H1 (cell line): Measurements from ENCODE around the gene CAVIN1. TPM values are rescaled to one million over a fixed set of nuclear protein-coding genes. Genes with fewer than 3 reads are reported as not detected.

Experiments
- CTCF ChIA-PET: fragments of 300-600 bp; sonication (Branson Sonifier 250); formaldehyde crosslinking; loops from one replicate; lab custom pipeline; 2021; ENCODE audit not compliant: partially characterized antibody; lab: Charles Lee
- POLR2A ChIA-PET: fragments of 300-600 bp; sonication (Branson Sonifier 250); formaldehyde crosslinking; loops from one replicate; lab custom pipeline; 2021; ENCODE audit warnings: inconsistent platforms; ENCODE audit not compliant: partially characterized antibody; lab: Charles Lee
- DNase-seq, 2 experiments: peaks; one replicate each; pipeline versions ENCODE4 v3.0.0 to v3.0.0-alpha.2; 2010 to 2022; ENCODE audit warnings: low spot score in 2 of 2, low read depth in 1 of 2, mixed read lengths in 1 of 2
- FAIRE-seq: peaks from 2 replicates; lab custom pipeline; 2011; peaks lifted over from hg19 to GRCh38; lab: Jason Lieb, UNC
- H2AFZ ChIP-seq: 2 replicates; pipeline ENCODE4 v1.8.1; 2012; ENCODE audit warnings: low read length, inconsistent platforms
- H2AK5ac ChIP-seq: 2 replicates; pipeline ENCODE4 v1.6.1; 2013; ENCODE audit warnings: low read depth, low read length
- H2BK120ac ChIP-seq: replicated peaks from 2 replicates; pipeline ENCODE3; 2013; ENCODE audit warnings: low read depth, low read length, inconsistent platforms
- H2BK12ac ChIP-seq: 2 replicates; pipeline ENCODE4 v1.6.1; 2013; ENCODE audit warnings: low read depth, low read length
- H2BK15ac ChIP-seq: 2 replicates; pipeline ENCODE4 v1.6.1; 2013; ENCODE audit warnings: low read length
- H2BK20ac ChIP-seq: 2 replicates; pipeline ENCODE4 v1.6.1; 2013; ENCODE audit warnings: low read length
- H2BK5ac ChIP-seq: 2 replicates; pipeline ENCODE4 v1.6.1; 2013; ENCODE audit warnings: low read depth, low read length
- H3K14ac ChIP-seq: 2 replicates; pipeline ENCODE4 v1.6.1; 2013; ENCODE audit warnings: inconsistent platforms; ENCODE audit not compliant: insufficient read length
- H3K18ac ChIP-seq: 2 replicates; pipeline ENCODE4 v1.6.1; 2013; ENCODE audit warnings: low read length; ENCODE audit errors: extremely low read depth
- H3K23ac ChIP-seq: 2 replicates; pipeline ENCODE4 v1.6.1; 2013; ENCODE audit warnings: inconsistent platforms; ENCODE audit not compliant: insufficient read length
- H3K23me2 ChIP-seq: 2 replicates; pipeline ENCODE4 v1.6.1; 2013; ENCODE audit warnings: low read depth, low read length
- H3K27ac ChIP-seq: 2 replicates; pipeline ENCODE4 v1.6.1; 2011; ENCODE audit warnings: low read depth, low read length, inconsistent platforms
- H3K27me3 ChIP-seq, 4 experiments: replicated peaks in 1 of 4; 1 replicate in 1 of 4; 2 replicates in 3 of 4; pipeline versions ENCODE4 v1.6.1 to v1.8.1; 2011 to 2013; ENCODE audit warnings: low read length in 3 of 4, mild to moderate bottlenecking in 3 of 4, inconsistent platforms in 2 of 4, mixed read lengths in 2 of 4, moderate library complexity in 1 of 4; ENCODE audit not compliant: control insufficient read depth in 3 of 4, insufficient read depth in 3 of 4; ENCODE audit errors: extremely low read depth in 1 of 4
- H3K36me3 ChIP-seq, 4 experiments: 2 replicates each; pipeline versions ENCODE4 v1.6.1 to v1.8.1; 2011 to 2013; ENCODE audit warnings: mild to moderate bottlenecking in 4 of 4, low read length in 3 of 4, moderate library complexity in 2 of 4, control low read depth in 1 of 4, inconsistent platforms in 1 of 4; ENCODE audit not compliant: insufficient read depth in 4 of 4, control insufficient read depth in 2 of 4
- H3K4ac ChIP-seq: replicated peaks from 2 replicates; pipeline ENCODE3; 2013; ENCODE audit warnings: low read length, low read depth, mixed read lengths, inconsistent platforms; ENCODE audit not compliant: insufficient read length
- H3K4me1 ChIP-seq, 4 experiments: replicated peaks in 1 of 4; 1 replicate in 1 of 4; 2 replicates in 3 of 4; pipeline versions ENCODE4 v1.6.1 to v1.8.1; 2011 to 2013; ENCODE audit warnings: low read length in 3 of 4, inconsistent platforms in 2 of 4, mixed read lengths in 1 of 4; ENCODE audit not compliant: insufficient read depth in 4 of 4, control insufficient read depth in 3 of 4
- H3K4me2 ChIP-seq, 2 experiments: 2 replicates each; pipeline versions ENCODE4 v1.6.1 to v1.8.1; 2011 to 2013; ENCODE audit warnings: low read depth in 2 of 2, low read length in 2 of 2, control low read depth in 1 of 2, inconsistent platforms in 1 of 2, mild to moderate bottlenecking in 1 of 2; ENCODE audit not compliant: insufficient read depth in 1 of 2
- H3K4me3 ChIP-seq, 4 experiments: fragments of 200-600, 300-600 bp in 1 of 4; sonication (generic), shearing (Covaris generic), sonication (Bioruptor Twin) in 1 of 4; 2 replicates each; pipeline versions ENCODE4 v1.5.1 to v1.8.1; 2011 to 2016; ENCODE audit warnings: low read length in 4 of 4, low read depth in 3 of 4, control low read depth in 2 of 4, inconsistent platforms in 2 of 4, mild to moderate bottlenecking in 2 of 4, mixed read lengths in 1 of 4, moderate library complexity in 1 of 4; ENCODE audit not compliant: insufficient read depth in 2 of 4; ENCODE audit errors: extremely low read depth in 1 of 4
- H3K56ac ChIP-seq: replicated peaks from 2 replicates; pipeline ENCODE3; 2013; ENCODE audit warnings: low read depth, mild to moderate bottlenecking, mixed read lengths, low read length, inconsistent platforms; ENCODE audit not compliant: insufficient read length
- H3K79me1 ChIP-seq: 2 replicates; pipeline ENCODE4 v1.6.1; 2013; ENCODE audit warnings: low read depth, low read length, control low read depth
- H3K79me2 ChIP-seq, 2 experiments: 2 replicates each; pipeline versions ENCODE4 v1.6.1 to v1.8.1; 2012 to 2013; ENCODE audit warnings: low read length in 2 of 2, mild to moderate bottlenecking in 2 of 2, inconsistent platforms in 1 of 2; ENCODE audit not compliant: insufficient read depth in 2 of 2, control insufficient read depth in 1 of 2
- H3K9ac ChIP-seq, 4 experiments: replicated peaks in 1 of 4; 1 replicate in 1 of 4; 2 replicates in 3 of 4; pipeline versions ENCODE4 v1.6.1 to v1.8.1; 2011 to 2013; ENCODE audit warnings: low read depth in 3 of 4, low read length in 3 of 4, control low read depth in 2 of 4, mild to moderate bottlenecking in 2 of 4, moderate library complexity in 2 of 4, inconsistent platforms in 1 of 4; ENCODE audit errors: extremely low read depth in 1 of 4
- H3K9me3 ChIP-seq, 2 experiments: 2 replicates each; pipeline versions ENCODE4 v1.6.1 to v1.8.1; 2012 to 2013; ENCODE audit warnings: mild to moderate bottlenecking in 2 of 2, moderate library complexity in 2 of 2, control low read depth in 1 of 2, inconsistent platforms in 1 of 2, low read depth in 1 of 2, low read length in 1 of 2, mixed read lengths in 1 of 2; ENCODE audit not compliant: insufficient read depth in 2 of 2
- H4K20me1 ChIP-seq, 2 experiments: replicated peaks in 1 of 2; 2 replicates each; pipeline versions ENCODE3 to v1.8.1; 2011 to 2013; ENCODE audit warnings: inconsistent platforms in 2 of 2, low read length in 2 of 2, mild to moderate bottlenecking in 1 of 2; ENCODE audit not compliant: insufficient read depth in 2 of 2, control insufficient read depth in 1 of 2
- H4K5ac ChIP-seq: 2 replicates; pipeline ENCODE4 v1.6.1; 2013; ENCODE audit warnings: low read length, low read depth, mixed read lengths, inconsistent platforms; ENCODE audit not compliant: insufficient read length
- H4K8ac ChIP-seq: 2 replicates; pipeline ENCODE4 v1.8.0; 2013; ENCODE audit warnings: mild to moderate bottlenecking, moderate library complexity, low read length, inconsistent platforms; ENCODE audit not compliant: insufficient read depth; ENCODE audit errors: extremely low read depth
- H4K91ac ChIP-seq: replicated peaks from 2 replicates; pipeline ENCODE3; 2013; ENCODE audit warnings: low read length, mixed read lengths, inconsistent platforms; ENCODE audit not compliant: insufficient read length
- ASH2L ChIP-seq: fragments of 200-600, 300-600 bp; sonication (generic); IDR thresholded peaks from one replicate; pipeline ENCODE4 v1.7.1; 2017; ENCODE audit warnings: low read length
- BACH1 ChIP-seq: IDR thresholded peaks from 2 replicates; pipeline ENCODE4 v1.6.1; 2012; ENCODE audit warnings: low read length, improper control_type of control experiment
- CTBP2 ChIP-seq: IDR thresholded peaks from 2 replicates; pipeline ENCODE4 v1.7.0; 2011; ENCODE audit warnings: borderline replicate concordance, mild to moderate bottlenecking, moderate library complexity, mixed read lengths, low read length; ENCODE audit not compliant: insufficient read depth, insufficient read length
- EGR1 ChIP-seq: IDR thresholded peaks from 2 replicates; pipeline ENCODE4 v1.6.1; 2011; ENCODE audit warnings: low read depth, low read length, borderline replicate concordance
- GTF2F1 ChIP-seq: IDR thresholded peaks from 2 replicates; pipeline ENCODE4 v1.6.1; 2012; ENCODE audit warnings: low read depth, low read length, improper control_type of control experiment, borderline replicate concordance
- JUND ChIP-seq: IDR thresholded peaks from 2 replicates; pipeline ENCODE4 v1.6.1; 2011; ENCODE audit warnings: mild to moderate bottlenecking, improper control_type of control experiment, low read length
- MAFK ChIP-seq: IDR thresholded peaks from 2 replicates; pipeline ENCODE4 v1.6.1; 2012; ENCODE audit warnings: low read depth, mild to moderate bottlenecking, improper control_type of control experiment, low read length
- NANOG ChIP-seq: IDR thresholded peaks from 2 replicates; pipeline ENCODE4 v1.6.1; 2011; ENCODE audit warnings: low read length, low read depth, mild to moderate bottlenecking, inconsistent platforms; ENCODE audit not compliant: insufficient read depth, poor library complexity, severe bottlenecking
- NRF1 ChIP-seq: IDR thresholded peaks from 2 replicates; pipeline ENCODE4 v1.6.1; 2011; ENCODE audit warnings: mild to moderate bottlenecking, low read depth, low read length, improper control_type of control experiment
- SUZ12 ChIP-seq: fragments of 200-600 bp; sonication (generic); IDR thresholded peaks from 2 replicates; pipeline ENCODE4 v1.6.1; 2012; ENCODE audit warnings: mild to moderate bottlenecking, inconsistent platforms, low read length, moderate library complexity, mixed read lengths
- WGBS, 2 experiments: shearing (Covaris generic) in 1 of 2; methylation state at CpG; one replicate each; pipeline versions ENCODE4 v1.1.6 to v1.1.7; 2013 to 2015; ENCODE audit warnings: low lambda C conversion rate in 2 of 2, mixed read lengths in 2 of 2, inconsistent platforms in 1 of 2, low coverage in 1 of 2, missing lambda C conversion rate in 1 of 2; ENCODE audit not compliant: insufficient replicate concordance in 2 of 2, insufficient coverage in 1 of 2, insufficient read length in 1 of 2; ENCODE audit errors: extremely low coverage in 1 of 2, missing lambda C conversion rate in 1 of 2; 5-methylcytosine and 5-hydroxymethylcytosine counted together
- polyA plus RNA-seq, 7 experiments: library from polyadenylated mRNA; depleted of rRNA in 3 of 7; stranded (reverse) in 5 of 7; unstranded in 2 of 7; fragments of >200 nt in 5 of 7; fragments of 200-250 nt in 2 of 7; gene quantifications; 1 replicate in 5 of 7; 2 replicates in 1 of 7; 4 replicates in 1 of 7; pipeline versions ENCODE4 v1.2.1 to v1.2.3, GENCODE V29; 2011 to 2013; ENCODE audit warnings: missing spikeins in 2 of 7, mixed read lengths in 2 of 7
- total RNA-seq: library from RNA; stranded (reverse); fragmentation: NEBNext Ultra II Directional; extraction: Animal tissue kit (Norgen Biotek cat#: 25700); gene quantifications from 2 replicates; pipeline ENCODE4 v1.2.1, GENCODE V29; 2021

CAVIN1 gene
- total and polyA plus RNA-seq, 2 of the 8 experiments (the other 6 are each of a cell fraction or from before 2014, with no cell fraction given): 16.2 to 41.6 TPM

- H3K9me3 ChIP-seq: no peaks in the 10 kb centered on the region
- WGBS, 2 experiments: 94% methylated on average over 3 of the region's 3 CpGs; no CpG with 5 or more reads in 1 of the 2 experiments
- no peak overlapping the region for H2BK120ac ChIP-seq
- H3K27ac ChIP-seq: 0 out of 2 replicates have a peak overlapping the region, but pooled peaks have one; percentile 33
- H3K14ac ChIP-seq: no peak overlapping the region
- no peak overlapping the region for H3K4ac ChIP-seq
- H3K23me2 ChIP-seq: no peaks in the 10 kb centered on the region
- peaks cover 0 to 6% of the 10 kb centered on the region in 2 experiments for H4K20me1 ChIP-seq
- H4K5ac ChIP-seq: no peak overlapping the region
- no peaks in the 10 kb centered on the region for H3K27me3 ChIP-seq
- no peak overlapping the region for H2BK12ac ChIP-seq
- no peak overlapping the region for H3K18ac ChIP-seq
- no peak overlapping the region for H3K4me2 ChIP-seq
- no peak overlapping the region for H2BK20ac ChIP-seq
- no peak for TF ChIP-seq SUZ12
- TF ChIP-seq GTF2F1: no peak
- TF ChIP-seq BACH1: no peak
- no peak for TF ChIP-seq EGR1
- no peak for TF ChIP-seq CTBP2
- TF ChIP-seq NANOG: no peak
- no peak for TF ChIP-seq NRF1
- TF ChIP-seq JUND: no peak
- TF ChIP-seq MAFK: no peak
- no peak for TF ChIP-seq ASH2L
- no peak overlapping the region for H2BK5ac ChIP-seq
- POLR2A ChIA-PET: no interaction called here
- FAIRE-seq (no peak), DNase-seq (no peak)
- no peak overlapping the region for H3K4me3 ChIP-seq
- peaks cover 2% of the 10 kb centered on the region; the same call in 1 of the 2 replicates for H3K79me1 ChIP-seq
- H2BK15ac ChIP-seq: no peak overlapping the region
- no peaks in the 10 kb centered on the region for H3K4me1 ChIP-seq
- no peak overlapping the region for H3K9ac ChIP-seq
- peaks cover 3 to 77% of the 10 kb centered on the region in 2 experiments; a peak in 3 of 4 replicates for H3K79me2 ChIP-seq
- CTCF ChIA-PET: interaction anchor here (1.2 kb wide), 1 partner anchor 13 kb away, joined by 3 read pairs; no protein-coding TSS in a partner anchor
- no peak overlapping the region for H2AFZ ChIP-seq
- H2AK5ac ChIP-seq: no peak overlapping the region
- no peak overlapping the region for H3K23ac ChIP-seq
- no peak overlapping the region for H4K91ac ChIP-seq
- H3K56ac ChIP-seq: no peak overlapping the region
- H3K36me3 ChIP-seq: no peaks in the 10 kb centered on the region
- no peak overlapping the region for H4K8ac ChIP-seq
These were observed 67.9 kb downstream of the CAVIN1 start for GRCh38 chr17:42354956-42355843.
